Measurements from ENCODE around the gene ZNG1A. TPM values are rescaled to one million over a fixed set of nuclear protein-coding genes. Genes with fewer than 3 reads are reported as not detected.
"Not testable (repeated sequence)": the region's sequence is repeated elsewhere in the genome, so short reads cannot be mapped to it uniquely, and the experiment has no call there.

ZNG1A gene
- 10 to 100 TPM; 27.4 to 48.7 (median 33.0) TPM for total RNA-seq

GRCh38 chr9:178970-179383 is at the start of gene ZNG1A:
Gene ZNG1A, minus strand, starts transcription at chr9:179056. Its CDS starts 87 bp downstream, at chr9:178969.
- peak within 1 kb of the TSS; percentile 47 for H3K4me3 ChIP-seq
- not testable (repeated sequence) for H3K9me3 ChIP-seq, H3K36me3 ChIP-seq, H3K27me3 ChIP-seq, H3K4me1 ChIP-seq
- DNase-seq (ENCODE audit: low spot score in 2 of 2) = peak in 1 of 2 donors; percentile 88
- H3K27ac ChIP-seq = peak within 1 kb of the TSS; percentile 51
- 0% methylated on average over 1 of the region's 32 CpGs for WGBS

GRCh38 chr9:227860-228259 is 49.0 kb upstream of the ZNG1A start:
- no peaks in the 10 kb centered on the region for H3K27me3 ChIP-seq
- H3K4me3 ChIP-seq = no peak overlapping the region
- H3K27ac ChIP-seq = no peak overlapping the region
- 59% methylated on average over 3 of the region's 3 CpGs for WGBS
- no peak for DNase-seq (ENCODE audit: low spot score in 2 of 2)
- no peak for TF ChIP-seq EP300 (IDR thresholded peaks at IDR 0.05)
- no peak for TF ChIP-seq POLR2A (IDR thresholded peaks at IDR 0.05)
- TF ChIP-seq CTCF (IDR thresholded peaks at IDR 0.05) = no peak
- no peak for TF ChIP-seq POLR2AphosphoS5 (IDR thresholded peaks at IDR 0.05)
- no peaks in the 10 kb centered on the region for H3K9me3 ChIP-seq
- H3K36me3 ChIP-seq = no peaks in the 10 kb centered on the region
- no peaks in the 10 kb centered on the region for H3K4me1 ChIP-seq

DNA sequence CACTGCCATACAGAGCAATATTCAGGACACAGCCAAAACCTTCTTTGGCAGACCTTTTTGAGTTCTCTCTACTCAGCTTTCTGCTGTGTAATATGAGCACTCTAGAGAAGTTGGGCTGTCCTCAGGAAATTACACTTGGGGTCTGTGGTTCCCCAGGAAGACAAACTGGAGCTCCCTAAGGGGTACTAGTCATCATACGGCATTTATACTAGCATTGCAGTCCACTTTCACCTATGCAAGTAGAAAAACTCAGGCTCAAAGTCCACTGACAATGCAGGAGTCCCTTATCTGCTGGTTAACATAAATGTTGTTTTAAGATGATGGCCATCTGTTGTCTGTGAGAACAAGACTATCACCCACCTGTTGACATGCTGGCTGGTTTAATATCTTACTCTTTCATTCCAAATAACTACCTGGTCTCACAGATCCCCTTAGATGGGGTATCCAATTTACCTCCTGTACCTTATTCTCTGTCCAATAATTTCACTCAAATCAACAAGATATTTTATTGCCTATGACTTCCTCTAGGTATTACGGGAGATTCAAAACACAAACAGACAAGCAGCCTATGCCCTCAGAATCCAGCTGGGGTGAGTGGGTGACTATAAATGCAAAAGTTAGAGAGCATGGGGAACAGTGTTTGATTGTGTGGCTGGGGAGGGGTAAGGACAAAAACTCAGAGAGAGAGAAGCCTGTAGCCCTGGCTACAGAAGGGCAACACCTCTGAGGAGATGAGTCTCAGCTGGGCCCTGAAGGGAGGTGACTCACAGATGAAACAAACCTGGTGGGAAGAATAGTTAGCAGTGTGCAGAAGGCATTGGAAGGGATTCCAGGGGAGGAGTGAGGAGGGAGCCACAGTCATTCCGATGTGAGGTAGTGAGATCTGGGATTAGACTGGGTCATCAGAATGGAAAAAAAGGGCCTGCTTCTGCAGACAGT is 46.0 kb upstream of the ZNG1A start:
- Histone ChIP-seq H3K9me3 (no peaks in the 10 kb centered on the region), H3K27ac (no peak overlapping the region), H3K27me3 (no peaks in the 10 kb centered on the region), H3K4me3 (no peak overlapping the region), H3K4me1 (no peaks in the 10 kb centered on the region), H3K36me3 (no peaks in the 10 kb centered on the region)
- WGBS = 73% methylated on average over 3 of the region's 3 CpGs
- TF ChIP-seq POLR2AphosphoS5 (IDR thresholded peaks at IDR 0.05) (no peak), POLR2A (IDR thresholded peaks at IDR 0.05) (no peak), EP300 (IDR thresholded peaks at IDR 0.05) (no peak)
- DNase-seq (ENCODE audit: low spot score in 2 of 2) = no peak

DNA sequence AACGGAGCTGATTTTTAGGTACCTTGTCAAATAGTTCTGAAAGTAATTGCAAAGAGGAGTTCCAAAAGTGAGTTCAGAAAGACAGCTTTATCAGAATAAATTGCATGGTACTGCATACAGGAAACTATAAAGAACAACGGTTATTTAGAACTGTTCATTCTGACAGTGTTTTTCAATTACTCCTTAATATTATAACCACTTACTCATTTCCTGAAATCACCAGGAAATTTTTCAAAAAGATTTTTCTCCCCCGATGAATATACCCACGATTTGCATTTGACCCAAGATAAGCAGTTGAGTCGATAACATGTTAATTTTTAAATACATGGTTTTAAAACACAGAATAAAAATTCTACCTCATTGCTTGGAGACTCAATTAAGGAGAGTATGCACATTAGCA is 45.2 kb upstream of the ZNG1A start:
- no peak for DNase-seq (ENCODE audit: low spot score in 2 of 2)
- H3K4me1 ChIP-seq = no peaks in the 10 kb centered on the region
- no peak overlapping the region for H3K4me3 ChIP-seq
- no peak overlapping the region for H3K27ac ChIP-seq
- no peaks in the 10 kb centered on the region for H3K36me3 ChIP-seq
- WGBS = 65% methylated on average over 5 of the region's 5 CpGs
- TF ChIP-seq CTCF (IDR thresholded peaks at IDR 0.05) = no peak
- TF ChIP-seq POLR2AphosphoS5 (IDR thresholded peaks at IDR 0.05) = no peak
- no peak for TF ChIP-seq EP300 (IDR thresholded peaks at IDR 0.05)
- no peak for TF ChIP-seq POLR2A (IDR thresholded peaks at IDR 0.05)
- H3K9me3 ChIP-seq = no peaks in the 10 kb centered on the region
- no peaks in the 10 kb centered on the region for H3K27me3 ChIP-seq

GRCh38 chr9:223152-223551 is 44.3 kb upstream of the ZNG1A start:
- no peak for DNase-seq (ENCODE audit: low spot score in 2 of 2)
- H3K9me3 ChIP-seq = no peaks in the 10 kb centered on the region
- no peak overlapping the region for H3K4me3 ChIP-seq
- no peaks in the 10 kb centered on the region for H3K4me1 ChIP-seq
- no peak for TF ChIP-seq CTCF (IDR thresholded peaks at IDR 0.05)
- TF ChIP-seq EP300 (IDR thresholded peaks at IDR 0.05) = no peak
- no peak for TF ChIP-seq POLR2AphosphoS5 (IDR thresholded peaks at IDR 0.05)
- no peak for TF ChIP-seq POLR2A (IDR thresholded peaks at IDR 0.05)
- 79% methylated on average over 3 of the region's 3 CpGs for WGBS
- H3K27me3 ChIP-seq = no peaks in the 10 kb centered on the region
- H3K36me3 ChIP-seq = no peaks in the 10 kb centered on the region
- H3K27ac ChIP-seq = no peak overlapping the region

DNA sequence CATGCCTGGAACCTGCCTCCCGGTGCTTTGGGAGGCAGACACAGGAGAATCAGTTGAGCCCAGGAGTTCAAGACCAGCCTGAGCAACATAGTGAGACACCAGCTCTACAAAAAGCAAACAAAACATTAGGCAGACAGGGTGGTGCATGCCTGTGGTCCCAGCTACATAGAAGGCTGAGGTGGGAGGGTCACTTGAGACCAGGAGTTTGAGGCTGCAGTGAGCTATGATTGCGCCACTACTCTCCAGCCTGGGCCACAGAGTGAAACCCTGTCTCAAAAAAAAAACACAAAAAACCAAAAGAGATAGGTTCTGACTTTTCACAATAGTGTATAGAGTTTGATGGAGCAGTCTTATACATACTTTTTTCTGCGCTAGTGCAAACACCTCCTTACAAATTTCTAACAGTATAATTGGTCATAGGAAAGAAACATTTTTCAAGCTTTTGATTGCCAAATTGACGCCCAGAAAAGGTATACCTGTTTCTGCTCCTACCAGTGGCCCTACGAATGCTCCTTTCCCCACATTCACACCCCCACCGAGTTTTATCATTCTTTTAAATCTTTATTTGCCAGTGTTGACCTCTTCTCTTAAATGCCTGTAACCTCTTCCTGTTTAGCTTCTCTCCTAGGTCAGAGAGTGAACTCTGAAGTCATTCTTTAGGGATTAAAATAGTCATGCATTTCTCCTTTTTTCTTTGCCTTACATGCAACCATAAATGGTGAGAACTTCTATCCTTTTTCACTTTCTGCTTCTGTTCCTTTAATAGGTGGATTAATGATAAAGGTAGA is 43.3 kb upstream of the ZNG1A start:
- no peak for TF ChIP-seq POLR2AphosphoS5 (IDR thresholded peaks at IDR 0.05)
- TF ChIP-seq EP300 (IDR thresholded peaks at IDR 0.05) = no peak
- no peak for TF ChIP-seq CTCF (IDR thresholded peaks at IDR 0.05)
- TF ChIP-seq POLR2A (IDR thresholded peaks at IDR 0.05) = no peak
- Histone ChIP-seq H3K4me3 (no peak overlapping the region), H3K27ac (no peak overlapping the region), H3K27me3 (no peaks in the 10 kb centered on the region), H3K36me3 (no peaks in the 10 kb centered on the region), H3K4me1 (no peaks in the 10 kb centered on the region), H3K9me3 (no peaks in the 10 kb centered on the region)
- 76% methylated on average over 6 of the region's 6 CpGs for WGBS
- DNase-seq (ENCODE audit: low spot score in 2 of 2) = no peak
